Tibial nerve (tissue), 4 donors: ENCODE results near the gene PTPRD. TPM values are rescaled to one million over a fixed set of nuclear protein-coding genes. Genes with fewer than 3 reads are reported as not detected.
"Not testable (repeated sequence)": the region's sequence is repeated elsewhere in the genome, so short reads cannot be mapped to it uniquely, and the experiment has no call there.

Experiments
- DNase-seq, 2 donors: peaks; one replicate each; pipeline ENCODE4 v3.0.0-alpha.2; 2019; ENCODE audit warnings: low spot score in 2 of 2
- H3K27ac ChIP-seq, 4 donors: fragments of 200-600 bp; sonication (generic) in 3 of 4; one replicate each; pipeline ENCODE4 v1.5.1; 2017 to 2019; ENCODE audit warnings: mild to moderate bottlenecking in 1 of 4
- H3K27me3 ChIP-seq, 2 donors: fragments of 200-600 bp; sonication (generic) in 1 of 2; one replicate each; pipeline versions ENCODE4 v1.5.1 to v1.6.0; 2017 to 2019
- H3K36me3 ChIP-seq, 3 donors: fragments of 200-600 bp; sonication (generic); one replicate each; pipeline ENCODE4 v1.5.1; 2018 to 2019
- H3K4me1 ChIP-seq, 4 donors: fragments of 200-600 bp; sonication (generic) in 3 of 4; one replicate each; pipeline ENCODE4 v1.5.1; 2017 to 2019
- H3K4me3 ChIP-seq, 4 donors: fragments of 200-600 bp; sonication (generic) in 3 of 4; one replicate each; pipeline ENCODE4 v1.5.1; 2017 to 2019; ENCODE audit warnings: mild to moderate bottlenecking in 1 of 4, moderate library complexity in 1 of 4
- H3K9me3 ChIP-seq, 4 donors: fragments of 200-600 bp; sonication (generic) in 3 of 4; one replicate each; pipeline ENCODE4 v1.5.1; 2017 to 2019
- CTCF ChIP-seq, 5 experiments: fragments of 200-600 bp in 3 of 5; fragments of 450-650 bp in 2 of 5; sonication (generic) in 3 of 5; IDR thresholded peaks; one replicate each; pipeline ENCODE4 v1.5.1; 2016 to 2019; ENCODE audit warnings: antibody characterized with exemption in 5 of 5, mild to moderate bottlenecking in 3 of 5, moderate library complexity in 2 of 5
- EP300 ChIP-seq, 2 donors: sonication (generic); formaldehyde crosslinking; IDR thresholded peaks; one replicate each; pipeline ENCODE4 v1.6.1; 2017; ENCODE audit warnings: antibody characterized with exemption in 2 of 2, mild to moderate bottlenecking in 1 of 2
- POLR2A ChIP-seq, 2 donors: fragments of 450-650 bp; IDR thresholded peaks; one replicate each; pipeline ENCODE4 v1.6.1; 2017; ENCODE audit warnings: antibody characterized with exemption in 2 of 2, mild to moderate bottlenecking in 2 of 2, moderate library complexity in 2 of 2
- WGBS, 2 donors: methylation state at CpG; one replicate each; pipeline ENCODE4 v1.1.5; 2018; 5-methylcytosine and 5-hydroxymethylcytosine counted together
- total RNA-seq, 4 donors: library from RNA; depleted of rRNA; stranded (reverse); fragments of >200 nt; gene quantifications; one replicate each; pipeline ENCODE4 v1.1.0, GENCODE V29; 2016

PTPRD gene
- total RNA-seq, 4 donors from 2014 or later: 1.7 to 13.2 (median 5.1) TPM

DNA sequence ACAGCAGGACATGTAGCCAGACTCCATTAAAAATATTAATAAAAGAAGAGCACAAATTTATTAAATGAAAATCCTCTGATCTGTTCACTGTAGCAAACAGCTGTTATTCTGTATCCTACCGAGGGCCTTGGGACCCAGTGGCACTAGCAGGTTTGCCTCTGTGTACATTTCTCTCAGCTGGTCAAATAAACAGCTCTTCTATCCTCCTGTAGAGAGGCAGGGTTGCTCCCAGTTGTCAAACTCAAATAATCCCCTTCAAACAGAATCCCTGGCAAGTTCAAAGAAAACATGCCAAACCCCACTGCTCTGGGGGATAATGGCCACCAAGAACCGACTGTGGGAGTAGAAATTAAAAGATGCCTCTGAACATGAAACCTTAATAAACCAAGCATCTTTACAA, 1551.2 kb downstream of the PTPRD start:
- Histone ChIP-seq H3K27me3 (no peaks in the 10 kb centered on the region), H3K4me1 (no peaks in the 10 kb centered on the region), H3K9me3 (no peaks in the 10 kb centered on the region), H3K27ac (no peak overlapping the region), H3K4me3 (no peak overlapping the region), H3K36me3 (no peaks in the 10 kb centered on the region)
- DNase-seq: no peak
- WGBS, 2 donors: 43 to 56% methylated on average over 2 of the region's 2 CpGs
- TF ChIP-seq EP300 (IDR thresholded peaks at IDR 0.05) (no peak), CTCF (IDR thresholded peaks at IDR 0.05) (no peak), POLR2A (IDR thresholded peaks at IDR 0.05) (no peak)

DNA sequence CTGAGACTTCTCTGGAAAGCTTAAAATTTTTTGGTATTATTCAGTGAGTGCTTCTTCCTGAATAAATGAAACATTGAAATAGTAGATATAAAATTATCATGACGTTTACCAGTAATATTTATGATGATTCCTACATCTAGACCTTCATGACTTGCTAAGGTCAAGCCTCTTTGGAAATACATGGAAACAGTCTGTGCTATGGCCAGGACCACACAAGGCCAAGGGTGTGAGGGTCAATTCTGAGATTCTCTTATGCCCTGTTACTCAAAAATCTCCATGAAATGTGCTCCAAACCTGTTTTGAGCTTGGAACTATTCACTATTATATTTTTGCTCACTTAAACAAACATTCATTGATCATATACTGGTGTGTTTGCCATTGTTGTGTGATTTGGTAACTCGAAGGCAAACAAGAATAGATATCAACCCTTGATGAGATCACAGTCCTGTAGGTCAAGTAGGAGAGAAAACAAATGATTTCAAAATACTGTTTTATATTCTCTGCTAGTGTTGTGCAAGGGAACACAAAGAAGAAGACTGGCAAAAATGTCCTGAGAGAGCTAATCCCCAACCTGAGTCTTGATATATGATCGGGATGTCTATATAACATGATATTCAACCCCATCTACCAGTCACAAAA, 1558.3 kb downstream of the PTPRD start:
- DNase-seq: no peak
- Histone ChIP-seq H3K27ac (no peak overlapping the region), H3K27me3 (no peaks in the 10 kb centered on the region), H3K4me3 (no peak overlapping the region), H3K4me1 (no peaks in the 10 kb centered on the region), H3K36me3 (no peaks in the 10 kb centered on the region), H3K9me3 (peaks cover 0 to 4% (median 0%) of the 10 kb centered on the region in 4 donors)
- TF ChIP-seq POLR2A (IDR thresholded peaks at IDR 0.05) (no peak), EP300 (IDR thresholded peaks at IDR 0.05) (no peak), CTCF (IDR thresholded peaks at IDR 0.05) (no peak)
- WGBS, 2 donors: 72 to 73% methylated on average over 3 of the region's 3 CpGs

DNA sequence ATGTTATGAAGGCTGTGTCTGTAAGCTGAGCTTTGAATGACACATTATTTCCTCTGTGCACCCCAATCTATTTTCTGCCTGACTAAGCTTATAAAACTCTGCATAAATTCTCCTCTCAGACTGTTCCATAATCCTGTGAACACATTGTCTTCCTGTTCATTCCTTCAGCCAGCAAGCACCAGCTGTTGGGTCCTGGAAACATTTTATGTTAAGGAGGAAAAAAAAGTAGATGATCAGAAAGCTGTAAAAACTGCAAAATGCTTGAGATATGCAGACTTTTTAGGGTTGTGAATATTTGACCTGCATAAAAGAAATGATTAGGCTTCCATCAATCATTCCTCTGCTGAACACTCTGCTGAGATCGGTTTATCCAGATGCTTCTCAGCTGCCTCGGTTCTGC, 1567.2 kb downstream of the PTPRD start:
- no peak for TF ChIP-seq CTCF (IDR thresholded peaks at IDR 0.05)
- TF ChIP-seq EP300 (IDR thresholded peaks at IDR 0.05): no peak
- no peak for TF ChIP-seq POLR2A (IDR thresholded peaks at IDR 0.05)
- Histone ChIP-seq H3K27me3 (no peaks in the 10 kb centered on the region), H3K27ac (no peak overlapping the region), H3K4me3 (no peak overlapping the region), H3K4me1 (no peaks in the 10 kb centered on the region), H3K9me3 (no peaks in the 10 kb centered on the region), H3K36me3 (no peaks in the 10 kb centered on the region)
- DNase-seq: no peak
- 37 to 45% methylated on average over 2 of the region's 2 CpGs for WGBS, 2 donors

GRCh38 chr9:9045072-9045471, 1567.7 kb downstream of the PTPRD start:
- no peak overlapping the region for H3K4me3 ChIP-seq
- no peaks in the 10 kb centered on the region for H3K9me3 ChIP-seq
- no peak for DNase-seq
- H3K4me1 ChIP-seq: no peaks in the 10 kb centered on the region
- no peaks in the 10 kb centered on the region for H3K27me3 ChIP-seq
- H3K27ac ChIP-seq: no peak overlapping the region
- 40 to 47% methylated on average over 4 of the region's 4 CpGs for whole genome bisulfite sequencing, 2 donors
- TF ChIP-seq EP300 (IDR thresholded peaks at IDR 0.05): no peak
- no peak for TF ChIP-seq CTCF (IDR thresholded peaks at IDR 0.05)
- no peak for TF ChIP-seq POLR2A (IDR thresholded peaks at IDR 0.05)
- H3K36me3 ChIP-seq: no peaks in the 10 kb centered on the region

- not testable (repeated sequence) for DNase-seq, H3K9me3 ChIP-seq
- WGBS, 2 donors: 96 to 98% methylated on average over 3 of the region's 3 CpGs
These were observed 1569.0 kb downstream of the PTPRD start for GRCh38 chr9:9043788-9044187.

GRCh38 chr9:9041756-9042155, 1571.0 kb downstream of the PTPRD start:
- Histone ChIP-seq H3K4me3 (no peak overlapping the region), H3K4me1 (no peaks in the 10 kb centered on the region), H3K27ac (no peak overlapping the region), H3K36me3 (no peaks in the 10 kb centered on the region), H3K9me3 (no peaks in the 10 kb centered on the region), H3K27me3 (no peaks in the 10 kb centered on the region)
- WGBS, 2 donors: 59 to 68% methylated on average over 3 of the region's 3 CpGs
- no peak for DNase-seq
- TF ChIP-seq POLR2A (IDR thresholded peaks at IDR 0.05) (no peak), CTCF (IDR thresholded peaks at IDR 0.05) (no peak), EP300 (IDR thresholded peaks at IDR 0.05) (no peak)

More at GRCh38 chr9:9043788-9044187, 1569.0 kb downstream of the PTPRD start:
- not testable (repeated sequence) for H3K27me3 ChIP-seq, H3K36me3 ChIP-seq, H3K4me3 ChIP-seq, H3K4me1 ChIP-seq, H3K27ac ChIP-seq
